DOHH2 (cell line): ENCODE results near the gene MTCH1.

ENCODE experiments used
- EZH2phosphoT487 ChIP-seq: fragments of 200-600 bp; sonication (generic); IDR thresholded peaks from 2 replicates; pipeline ENCODE4 v1.6.1; 2017; ENCODE audit warnings: borderline replicate concordance, mild to moderate bottlenecking, antibody characterized with exemption, low read length, moderate library complexity, mixed read lengths
- TF ChIP-seq, protein P1 (sequence below): fragments of 200-600 bp; sonication (generic); IDR thresholded peaks from one replicate; pipeline ENCODE4 v1.5.1; 2014; ENCODE audit warnings: antibody characterized with exemption, mild to moderate bottlenecking, low read depth, low read length; ENCODE audit not compliant: poor library complexity, severe bottlenecking

DNA sequence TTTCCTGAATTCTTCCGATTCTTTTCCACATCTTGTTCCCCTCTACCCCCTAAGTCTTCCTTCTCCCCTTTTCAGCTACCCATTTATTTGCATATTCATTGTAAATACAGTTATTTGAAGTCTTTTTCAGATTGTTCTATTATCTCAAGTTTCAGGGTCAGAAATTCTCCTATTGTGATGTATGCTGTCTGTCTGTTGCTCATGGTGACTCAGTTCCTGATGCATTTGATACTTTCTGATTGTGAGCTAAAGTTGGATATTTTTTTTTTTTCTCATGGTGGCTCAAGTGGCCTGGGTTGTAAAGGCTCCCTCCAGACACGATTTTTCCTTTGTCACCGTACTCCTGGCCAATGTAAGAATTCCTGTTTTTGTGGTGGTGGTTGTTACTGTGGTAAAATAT is 36.4 kb downstream of the MTCH1 start:
- no peak for TF ChIP-seq EZH2phosphoT487
- TF ChIP-seq, protein P1, sequence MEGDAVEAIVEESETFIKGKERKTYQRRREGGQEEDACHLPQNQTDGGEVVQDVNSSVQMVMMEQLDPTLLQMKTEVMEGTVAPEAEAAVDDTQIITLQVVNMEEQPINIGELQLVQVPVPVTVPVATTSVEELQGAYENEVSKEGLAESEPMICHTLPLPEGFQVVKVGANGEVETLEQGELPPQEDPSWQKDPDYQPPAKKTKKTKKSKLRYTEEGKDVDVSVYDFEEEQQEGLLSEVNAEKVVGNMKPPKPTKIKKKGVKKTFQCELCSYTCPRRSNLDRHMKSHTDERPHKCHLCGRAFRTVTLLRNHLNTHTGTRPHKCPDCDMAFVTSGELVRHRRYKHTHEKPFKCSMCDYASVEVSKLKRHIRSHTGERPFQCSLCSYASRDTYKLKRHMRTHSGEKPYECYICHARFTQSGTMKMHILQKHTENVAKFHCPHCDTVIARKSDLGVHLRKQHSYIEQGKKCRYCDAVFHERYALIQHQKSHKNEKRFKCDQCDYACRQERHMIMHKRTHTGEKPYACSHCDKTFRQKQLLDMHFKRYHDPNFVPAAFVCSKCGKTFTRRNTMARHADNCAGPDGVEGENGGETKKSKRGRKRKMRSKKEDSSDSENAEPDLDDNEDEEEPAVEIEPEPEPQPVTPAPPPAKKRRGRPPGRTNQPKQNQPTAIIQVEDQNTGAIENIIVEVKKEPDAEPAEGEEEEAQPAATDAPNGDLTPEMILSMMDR: no peak
